HFFc6 (cell line): ENCODE results near the gene SRGAP1. TPM values are rescaled to one million over a fixed set of nuclear protein-coding genes. Genes with fewer than 3 reads are reported as not detected.
"Not testable (repeated sequence)": the region's sequence is repeated elsewhere in the genome, so short reads cannot be mapped to it uniquely, and the experiment has no call there.

Experiments used
- DNase-seq: peaks from one replicate; pipeline ENCODE4 v3.0.0-alpha.2; 2018
- H3K27ac Mint-ChIP-seq: 2 replicates; pipeline ENCODE4 v1.8.0; 2020; ENCODE audit warnings: mild to moderate bottlenecking, mixed read lengths
- H3K27me3 Mint-ChIP-seq: 2 replicates; pipeline ENCODE4 v1.8.0; 2021; ENCODE audit warnings: mild to moderate bottlenecking, moderate library complexity, mixed read lengths; ENCODE audit not compliant: insufficient read depth
- H3K36me3 Mint-ChIP-seq: 2 replicates; pipeline ENCODE4 v1.8.0; 2021; ENCODE audit warnings: low read depth, mixed read lengths
- H3K4me1 Mint-ChIP-seq: 2 replicates; pipeline ENCODE4 v1.8.0; 2020; ENCODE audit warnings: low read depth, mixed read lengths
- H3K4me3 Mint-ChIP-seq: 2 replicates; pipeline ENCODE4 v1.8.0; 2020; ENCODE audit warnings: mild to moderate bottlenecking, moderate library complexity, mixed read lengths
- H3K9me3 Mint-ChIP-seq: 2 replicates; pipeline ENCODE4 v1.8.0; 2020; ENCODE audit warnings: mild to moderate bottlenecking, mixed read lengths
- total RNA-seq, 6 experiments: library from RNA; stranded (reverse); fragmentation: NEBNext Ultra II Directional; extraction: Animal tissue kit (Norgen Biotek cat#: 25700); gene quantifications; 2 replicates in 1 of 6; 3 replicates in 5 of 6; pipeline ENCODE4 v1.2.3, GENCODE V29; 2021
- TF ChIP-seq, protein P1 (sequence below): fragments of 200-600 bp; sonication (generic); IDR thresholded peaks from 2 replicates; pipeline ENCODE4 v1.5.0; 2021; ENCODE audit warnings: antibody characterized with exemption, mild to moderate bottlenecking

The SRGAP1 gene
- total RNA-seq, 6 experiments from 2014 or later, result 35.7 to 45.8 (median 40.9) TPM

DNA sequence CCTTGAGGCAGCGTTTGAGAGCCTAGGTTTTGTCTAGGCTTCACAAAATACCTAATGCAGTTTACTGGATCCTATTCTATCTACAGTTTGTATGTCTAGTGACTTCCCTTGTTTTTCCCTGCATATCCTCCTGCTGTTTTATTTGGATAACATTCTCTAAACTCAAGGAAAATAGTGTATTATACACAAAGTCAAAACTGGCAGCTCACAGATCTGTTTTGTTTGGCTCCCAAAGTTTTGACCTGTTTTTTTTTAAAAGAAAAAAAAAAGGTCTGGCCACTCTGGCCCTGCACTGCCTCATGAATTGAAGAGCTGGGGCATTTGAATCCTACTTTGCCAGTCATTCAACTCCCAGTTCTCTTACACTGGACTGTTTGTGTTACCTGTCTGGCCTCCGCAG, 222.3 kb downstream of the SRGAP1 start:
- Mint-ChIP-seq H3K9me3 (no peaks in the 10 kb centered on the region), H3K27me3 (no peaks in the 10 kb centered on the region), H3K4me1 (peaks cover 22% of the 10 kb centered on the region), H3K27ac (no peak overlapping the region), H3K36me3 (peaks cover 61% of the 10 kb centered on the region), H3K4me3 (no peak overlapping the region)
- TF ChIP-seq, protein P1, sequence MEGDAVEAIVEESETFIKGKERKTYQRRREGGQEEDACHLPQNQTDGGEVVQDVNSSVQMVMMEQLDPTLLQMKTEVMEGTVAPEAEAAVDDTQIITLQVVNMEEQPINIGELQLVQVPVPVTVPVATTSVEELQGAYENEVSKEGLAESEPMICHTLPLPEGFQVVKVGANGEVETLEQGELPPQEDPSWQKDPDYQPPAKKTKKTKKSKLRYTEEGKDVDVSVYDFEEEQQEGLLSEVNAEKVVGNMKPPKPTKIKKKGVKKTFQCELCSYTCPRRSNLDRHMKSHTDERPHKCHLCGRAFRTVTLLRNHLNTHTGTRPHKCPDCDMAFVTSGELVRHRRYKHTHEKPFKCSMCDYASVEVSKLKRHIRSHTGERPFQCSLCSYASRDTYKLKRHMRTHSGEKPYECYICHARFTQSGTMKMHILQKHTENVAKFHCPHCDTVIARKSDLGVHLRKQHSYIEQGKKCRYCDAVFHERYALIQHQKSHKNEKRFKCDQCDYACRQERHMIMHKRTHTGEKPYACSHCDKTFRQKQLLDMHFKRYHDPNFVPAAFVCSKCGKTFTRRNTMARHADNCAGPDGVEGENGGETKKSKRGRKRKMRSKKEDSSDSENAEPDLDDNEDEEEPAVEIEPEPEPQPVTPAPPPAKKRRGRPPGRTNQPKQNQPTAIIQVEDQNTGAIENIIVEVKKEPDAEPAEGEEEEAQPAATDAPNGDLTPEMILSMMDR, result no peak
- no peak for DNase-seq

DNA sequence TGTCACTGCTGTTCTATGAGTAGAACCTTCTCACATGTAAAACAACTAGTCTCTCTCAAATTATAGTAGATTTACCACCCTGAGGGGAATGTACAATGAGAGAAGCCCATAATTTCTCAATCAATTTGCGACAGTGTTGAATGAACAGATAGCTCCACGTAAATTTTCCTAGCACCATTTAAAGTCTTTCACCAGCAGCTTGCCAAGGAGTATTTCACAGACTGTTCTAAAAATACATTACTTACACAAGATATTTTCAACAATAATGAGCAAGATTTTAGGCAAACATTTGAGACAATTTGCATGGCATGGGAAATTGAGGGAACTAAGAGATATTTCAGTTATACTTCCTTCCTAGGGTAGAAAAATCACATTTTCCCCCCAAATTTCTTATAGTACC, 226.0 kb downstream of the SRGAP1 start:
- peaks cover 8% of the 10 kb centered on the region for H3K4me1 Mint-ChIP-seq
- no peak for DNase-seq
- H3K4me3 Mint-ChIP-seq, result no peak overlapping the region
- H3K9me3 Mint-ChIP-seq, result no peaks in the 10 kb centered on the region
- H3K27ac Mint-ChIP-seq, result no peak overlapping the region
- H3K36me3 Mint-ChIP-seq, result peaks cover 65% of the 10 kb centered on the region
- H3K27me3 Mint-ChIP-seq, result peaks cover 1% of the 10 kb centered on the region; the same call in 1 of the 2 replicates
- TF ChIP-seq, protein P1, result no peak

DNA sequence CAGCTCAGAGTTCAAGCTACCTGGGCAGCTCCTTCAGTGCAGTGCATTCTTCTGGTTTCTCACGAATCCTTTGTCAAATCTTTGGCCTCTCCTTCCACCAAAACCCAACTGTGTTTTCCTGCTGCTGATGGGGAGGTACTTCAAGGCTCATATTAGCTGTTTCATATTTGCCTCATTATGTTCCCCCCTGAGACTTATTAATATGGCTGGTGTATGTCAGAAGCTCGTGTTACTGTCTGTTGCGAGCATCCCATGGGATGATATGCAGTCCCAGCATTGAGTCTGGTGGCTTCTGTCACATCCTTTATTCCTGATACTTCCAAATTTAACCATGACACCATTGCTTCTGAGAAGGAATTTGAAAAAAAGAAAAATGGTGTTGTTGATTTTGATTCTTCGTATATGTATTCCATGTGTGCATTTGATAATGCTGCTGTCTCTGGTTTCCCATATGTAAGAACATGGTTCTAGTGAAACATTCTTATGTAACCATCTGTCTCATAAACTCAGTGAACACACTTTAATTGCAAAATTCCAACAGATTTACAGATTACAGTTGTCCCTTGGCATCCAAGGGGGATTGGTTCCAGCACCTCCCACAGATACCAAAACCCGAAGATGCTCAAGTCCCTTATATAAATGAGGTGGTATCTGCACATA, 228.5 kb downstream of the SRGAP1 start:
- Mint-ChIP-seq H3K9me3 (no peaks in the 10 kb centered on the region), H3K27me3 (peaks cover 1% of the 10 kb centered on the region; the same call in 1 of the 2 replicates), H3K36me3 (peaks cover 70% of the 10 kb centered on the region), H3K4me1 (peaks cover 25% of the 10 kb centered on the region), H3K27ac (no peak overlapping the region), H3K4me3 (no peak overlapping the region)
- no peak for DNase-seq
- TF ChIP-seq, protein P1, result no peak

GRCh38 chr12:64076565-64076964, 232.1 kb downstream of the SRGAP1 start:
- Mint-ChIP-seq H3K27ac (peak overlapping the region; percentile 32), H3K4me1 (peaks cover 44% of the 10 kb centered on the region), H3K36me3 (peaks cover 72% of the 10 kb centered on the region)
- not testable (repeated sequence) for H3K4me3 Mint-ChIP-seq, H3K27me3 Mint-ChIP-seq, DNase-seq, H3K9me3 Mint-ChIP-seq

- H3K27ac Mint-ChIP-seq, result peak overlapping the region; percentile 59
- no peak overlapping the region for H3K4me3 Mint-ChIP-seq
- peaks cover 60% of the 10 kb centered on the region for H3K36me3 Mint-ChIP-seq
- H3K27me3 Mint-ChIP-seq, result no peaks in the 10 kb centered on the region; the same call in 1 of the 2 replicates
- TF ChIP-seq, protein P1, result peak; percentile 77
- peak; percentile 18 for DNase-seq
- H3K4me1 Mint-ChIP-seq, result peaks cover 49% of the 10 kb centered on the region
- no peaks in the 10 kb centered on the region for H3K9me3 Mint-ChIP-seq
Measured at GRCh38 chr12:64077922-64078321, 233.4 kb downstream of the SRGAP1 start.

DNA sequence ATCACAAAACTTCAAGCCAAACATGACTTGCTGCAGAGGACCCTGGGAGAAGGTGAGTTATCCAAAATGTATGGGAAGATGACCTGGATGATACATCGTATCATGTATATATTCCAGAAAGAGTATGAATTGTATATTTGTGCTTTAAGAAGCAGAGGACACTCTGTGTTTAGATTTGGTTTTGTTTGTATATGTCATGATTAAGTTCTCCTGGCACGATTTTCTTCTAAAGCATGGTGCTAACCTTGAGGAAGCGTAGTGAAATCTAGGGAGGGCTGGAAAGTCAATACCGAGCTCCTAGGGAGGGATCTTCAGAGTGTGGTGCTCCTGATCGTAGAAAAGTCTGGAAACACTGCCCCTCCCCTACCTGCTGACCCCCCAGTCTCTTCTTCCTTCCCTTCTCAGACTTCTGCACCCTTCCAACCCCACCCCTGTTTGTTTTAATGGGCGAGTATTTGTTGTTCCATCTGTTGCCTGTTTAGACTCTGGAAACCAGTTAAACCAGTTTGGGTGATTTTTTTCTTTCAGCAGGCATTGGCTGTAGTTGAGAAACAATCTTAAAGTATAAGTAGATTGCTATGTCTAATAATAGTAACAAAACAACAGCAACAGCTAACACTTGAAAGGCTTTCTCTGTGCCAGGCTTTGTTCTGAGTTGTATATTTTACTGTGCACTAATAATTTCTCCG, 236.0 kb downstream of the SRGAP1 start:
- H3K9me3 Mint-ChIP-seq, result no peaks in the 10 kb centered on the region
- H3K27me3 Mint-ChIP-seq, result no peaks in the 10 kb centered on the region; the same call in 1 of the 2 replicates
- peak overlapping the region; percentile 34; the same call in 1 of the 2 replicates for H3K27ac Mint-ChIP-seq
- TF ChIP-seq, protein P1, result no peak
- peaks cover 67% of the 10 kb centered on the region for H3K4me1 Mint-ChIP-seq
- H3K4me3 Mint-ChIP-seq, result no peak overlapping the region
- H3K36me3 Mint-ChIP-seq, result peaks cover 56% of the 10 kb centered on the region
- DNase-seq, result no peak
